K562 (cell line): Measurements from ENCODE around the gene NAA15. TPM values are rescaled to one million over a fixed set of nuclear protein-coding genes. Genes with fewer than 3 reads are reported as not detected.

Source experiments
- ARID4B ChIP-seq: sonication (generic); formaldehyde crosslinking; IDR thresholded peaks from 2 replicates; pipeline ENCODE4 v1.8.0; 2022; ENCODE audit warnings: mild to moderate bottlenecking, missing genetic modification reagents
- C11orf30 ChIP-seq: fragments of 450-650 bp; IDR thresholded peaks from 2 replicates; pipeline ENCODE4 v1.6.1; 2016; ENCODE audit warnings: low read depth, mild to moderate bottlenecking
- CBX1 ChIP-seq: sonication (generic); IDR thresholded peaks from 2 replicates; pipeline ENCODE4 v1.6.1; 2016; ENCODE audit warnings: antibody characterized with exemption, low read depth, mild to moderate bottlenecking
- CBX3 ChIP-seq, 2 experiments: IDR thresholded peaks; 1 replicate in 1 of 2; 2 replicates in 1 of 2; pipeline ENCODE4 v1.6.1; 2012; ENCODE audit warnings: inconsistent platforms in 2 of 2, low read length in 2 of 2, borderline replicate concordance in 1 of 2, control low read depth in 1 of 2
- ELF4 ChIP-seq: fragments of 450-650 bp; formaldehyde crosslinking; IDR thresholded peaks from 2 replicates; pipeline ENCODE4 v1.4.0; 2022; ENCODE audit warnings: missing genetic modification characterization
- FOXJ2 ChIP-seq: fragments of 200-800 bp; sonication (Bioruptor generic); IDR thresholded peaks from 2 replicates; pipeline ENCODE4 v1.6.1; 2016; ENCODE audit warnings: missing genetic modification characterization, missing compliant biosample characterization
- GABPB2 ChIP-seq: fragments of 250-450 bp; sonication (Bioruptor Pico); conservative IDR thresholded peaks from 2 replicates; pipeline ENCODE4 v1.5.1; 2021; ENCODE audit warnings: mild to moderate bottlenecking
- HMGN3 ChIP-seq: IDR thresholded peaks from 2 replicates; pipeline ENCODE4 v1.6.1; 2011; ENCODE audit warnings: borderline replicate concordance, low read depth, mild to moderate bottlenecking, mixed read lengths, low read length; ENCODE audit not compliant: insufficient read length; ENCODE audit errors: extremely low read depth
- KDM5B ChIP-seq: fragments of 200-600 bp; sonication (generic); IDR thresholded peaks from 2 replicates; pipeline ENCODE4 v1.6.1; 2012; ENCODE audit warnings: low read depth, mild to moderate bottlenecking, moderate library complexity, low read length, control low read depth, inconsistent platforms; ENCODE audit not compliant: insufficient replicate concordance
- LARP7 ChIP-seq: fragments of 450-650 bp; IDR thresholded peaks from 2 replicates; pipeline ENCODE4 v1.6.1; 2016
- MCM2 ChIP-seq: fragments of 450-650 bp; IDR thresholded peaks from 2 replicates; pipeline ENCODE4 v1.6.1; 2017; ENCODE audit warnings: low read depth, mild to moderate bottlenecking
- MNT ChIP-seq, 2 experiments: fragments of 450-650 bp; conservative IDR thresholded peaks; 2 replicates each; pipeline ENCODE4 v1.6.1; 2017; ENCODE audit warnings: mild to moderate bottlenecking in 2 of 2, moderate library complexity in 2 of 2
- MTF1 ChIP-seq: fragments of 250-450 bp; sonication (Bioruptor Pico); IDR thresholded peaks from 2 replicates; pipeline ENCODE4 v1.9.0; 2021; ENCODE audit warnings: moderate library complexity, mild to moderate bottlenecking, inconsistent platforms, borderline replicate concordance
- NR2C2 ChIP-seq, 2 experiments: fragments of 200-800 bp in 1 of 2; sonication (Bioruptor generic) in 1 of 2; sonication (generic) in 1 of 2; formaldehyde crosslinking in 1 of 2; IDR thresholded peaks; 2 replicates each; pipeline versions ENCODE4 v1.6.1 to v1.8.0; 2016 to 2022; ENCODE audit warnings: mild to moderate bottlenecking in 1 of 2, missing compliant biosample characterization in 1 of 2, missing genetic modification characterization in 1 of 2, missing genetic modification reagents in 1 of 2
- RBFOX2 ChIP-seq: fragments of 200-400 bp; formaldehyde crosslinking; IDR thresholded peaks from 2 replicates; pipeline ENCODE4 v1.6.1; 2017; ENCODE audit warnings: low read depth, mild to moderate bottlenecking, low read length, moderate library complexity
- SIN3A ChIP-seq, 2 experiments: fragments of 150-350 bp in 1 of 2; IDR thresholded peaks; 2 replicates each; pipeline ENCODE4 v1.6.1; 2011 to 2016; ENCODE audit warnings: borderline replicate concordance in 2 of 2, low read depth in 2 of 2, low read length in 2 of 2, mild to moderate bottlenecking in 2 of 2, moderate library complexity in 2 of 2; ENCODE audit not compliant: control insufficient read depth in 1 of 2
- TBP ChIP-seq: optimal IDR thresholded peaks from 2 replicates; pipeline ENCODE3; 2011; ENCODE audit warnings: low read depth, low read length, improper control_type of control experiment
- ZNF133 ChIP-seq: fragments of 250-450 bp; sonication (Bioruptor Pico); IDR thresholded peaks from 2 replicates; pipeline ENCODE4 v1.4.0; 2020; ENCODE audit warnings: mild to moderate bottlenecking
- ZNF217 ChIP-seq: sonication (generic); formaldehyde crosslinking; IDR thresholded peaks from 2 replicates; pipeline ENCODE4 v1.8.0; 2022; ENCODE audit warnings: mild to moderate bottlenecking, missing genetic modification reagents
- polyA plus RNA-seq, 8 experiments: library from polyadenylated mRNA; depleted of rRNA in 4 of 8; stranded (reverse) in 5 of 8; unstranded in 3 of 8; fragments of >200 nt; fragmentation: Nextera tagmentation in 2 of 8; fragmentation: Illumina TruSeq in 1 of 8; extraction: Ambion mirVana in 2 of 8; extraction: Trizol in 1 of 8; gene quantifications; 2 replicates each; pipeline versions ENCODE4 v1.2.1 to v1.2.3, GENCODE V29; 2011 to 2014; ENCODE audit warnings: inconsistent platforms in 1 of 8, missing spikeins in 1 of 8
- total RNA-seq, 7 experiments: library from RNA; depleted of rRNA in 6 of 7; stranded (reverse); fragments of >200 nt in 6 of 7; fragmentation: Illumina TruSeq in 2 of 7; extraction: Trizol in 2 of 7; gene quantifications; 2 replicates each; pipeline versions ENCODE4 v1.2.1 to v1.2.3, GENCODE V29; 2011 to 2021; ENCODE audit warnings: low replicate concordance in 1 of 7
- TF ChIP-seq, protein P1 (sequence below): fragments of 200-800 bp; sonication (Bioruptor generic); IDR thresholded peaks from 2 replicates; pipeline ENCODE4 v1.6.1; 2017; ENCODE audit warnings: missing genetic modification characterization, missing compliant biosample characterization

NAA15 gene
- total and polyA plus RNA-seq, 9 of the 15 experiments (the other 6 are each of a cell fraction or from before 2014, with no cell fraction given), result 37.8 to 117 (median 63.2) TPM

DNA sequence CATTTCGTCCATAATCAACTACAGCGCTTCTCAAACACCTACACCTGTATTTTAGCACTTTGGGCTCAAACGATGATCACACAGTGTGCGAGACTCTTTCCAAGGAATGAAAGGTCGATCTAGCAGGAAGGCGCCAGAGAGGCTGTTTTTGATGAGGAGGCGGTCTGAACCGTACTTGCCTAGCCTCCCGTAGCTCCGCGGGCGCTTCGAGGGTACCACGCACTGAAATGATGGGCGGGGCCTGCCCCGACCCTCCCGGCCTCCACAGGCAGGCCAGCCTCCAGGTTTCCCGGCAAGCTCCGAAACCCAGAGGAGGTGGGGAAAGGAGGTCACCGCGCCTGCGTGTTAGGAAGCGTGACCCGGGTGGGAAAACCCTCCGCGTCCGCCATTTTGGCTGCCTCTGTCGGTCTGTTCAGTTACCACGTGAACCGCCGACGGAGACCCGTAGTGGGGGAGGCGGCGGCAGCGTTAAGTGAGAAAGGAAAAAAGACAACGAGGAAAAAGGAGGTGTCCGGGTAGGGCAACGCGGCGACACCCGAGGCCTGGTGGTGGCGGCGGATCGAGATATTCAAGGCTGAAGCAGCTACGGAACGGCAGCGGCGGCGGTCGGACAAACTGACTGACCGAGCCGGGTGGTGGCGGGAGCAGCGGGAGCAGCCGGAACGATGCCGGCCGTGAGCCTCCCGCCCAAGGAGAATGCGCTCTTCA, at the start of gene NAA15 (continued):
- TF ChIP-seq RBFOX2 (peak; percentile 93), ZNF133 (no peak), FOXJ2 (tag) (peak; percentile 61), MCM2 (no peak), MNT (conservative IDR thresholded peaks at IDR 0.05) (peak; percentile 89 to 95), ELF4 (CRISPR knock-in tag) (0 out of 2 replicates have a peak, but pooled peaks have one; percentile 55), KDM5B (peak; percentile 87), HMGN3 (peak; percentile 47), C11orf30 (peak; percentile 40), CBX3 (IDR thresholded peaks at IDR 0.05; ENCODE audit: borderline replicate concordance in 1 of 2, low read length in 2 of 2) (peak in 1 of 2 experiments; percentile 61; a peak in 1 of 3 replicates), ARID4B (CRISPR knock-in tag) (peak; percentile 91), MTF1 (no peak), GABPB2 (CRISPR knock-in tag) (no peak), NR2C2 (CRISPR knock-in tag; IDR thresholded peaks at IDR 0.05) (peak; percentile 97), NR2C2 (tag; IDR thresholded peaks at IDR 0.05) (peak; percentile 99), SIN3A (IDR thresholded peaks at IDR 0.05; ENCODE audit: borderline replicate concordance in 2 of 2, control insufficient read depth in 1 of 2, low read depth in 2 of 2, low read length in 2 of 2) (peak in 1 of 2 experiments; percentile 77; a peak in 3 of 4 replicates), CBX1 (0 out of 2 replicates have a peak, but pooled peaks have one; percentile 71), TBP (peak; percentile 87), ZNF217 (no peak), LARP7 (peak; percentile 67; the same call in 1 of the 2 replicates)
- TF ChIP-seq, protein P1, sequence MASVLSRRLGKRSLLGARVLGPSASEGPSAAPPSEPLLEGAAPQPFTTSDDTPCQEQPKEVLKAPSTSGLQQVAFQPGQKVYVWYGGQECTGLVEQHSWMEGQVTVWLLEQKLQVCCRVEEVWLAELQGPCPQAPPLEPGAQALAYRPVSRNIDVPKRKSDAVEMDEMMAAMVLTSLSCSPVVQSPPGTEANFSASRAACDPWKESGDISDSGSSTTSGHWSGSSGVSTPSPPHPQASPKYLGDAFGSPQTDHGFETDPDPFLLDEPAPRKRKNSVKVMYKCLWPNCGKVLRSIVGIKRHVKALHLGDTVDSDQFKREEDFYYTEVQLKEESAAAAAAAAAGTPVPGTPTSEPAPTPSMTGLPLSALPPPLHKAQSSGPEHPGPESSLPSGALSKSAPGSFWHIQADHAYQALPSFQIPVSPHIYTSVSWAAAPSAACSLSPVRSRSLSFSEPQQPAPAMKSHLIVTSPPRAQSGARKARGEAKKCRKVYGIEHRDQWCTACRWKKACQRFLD (CRISPR knock-in tag), result peak; percentile 85
